K562 (cell line): ENCODE results near the gene MYCBP. TPM values are rescaled to one million over a fixed set of nuclear protein-coding genes. Genes with fewer than 3 reads are reported as not detected.

Source experiments
- EP300 ChIP-seq: IDR thresholded peaks from 2 replicates; pipeline ENCODE4 v1.6.1; 2012; ENCODE audit warnings: low read length, improper control_type of control experiment
- ETV6 ChIP-seq, 3 experiments: fragments of 150-350 bp in 1 of 3; sonication (generic) in 1 of 3; formaldehyde crosslinking in 1 of 3; IDR thresholded peaks; 2 replicates each; pipeline versions ENCODE4 v1.6.1 to v1.8.0; 2014 to 2022; ENCODE audit warnings: borderline replicate concordance in 2 of 3, low read depth in 2 of 3, antibody characterized with exemption in 1 of 3, low read length in 1 of 3, mild to moderate bottlenecking in 1 of 3, missing genetic modification reagents in 1 of 3
- GATAD2B ChIP-seq: fragments of 450-650 bp; IDR thresholded peaks from 2 replicates; pipeline ENCODE4 v1.6.1; 2017; ENCODE audit warnings: mild to moderate bottlenecking, borderline replicate concordance
- HDGF ChIP-seq: fragments of 450-650 bp; IDR thresholded peaks from 2 replicates; pipeline ENCODE4 v1.6.1; 2016
- HIVEP1 ChIP-seq: fragments of 250-450 bp; sonication (Bioruptor Pico); IDR thresholded peaks from 2 replicates; pipeline ENCODE4 v1.4.0; 2020; ENCODE audit warnings: mild to moderate bottlenecking
- ILK ChIP-seq: fragments of 450-650 bp; IDR thresholded peaks from 2 replicates; pipeline ENCODE4 v1.6.1; 2016; ENCODE audit warnings: missing genetic modification characterization, low read depth, mild to moderate bottlenecking, missing compliant biosample characterization, moderate library complexity, borderline replicate concordance
- KLF6 ChIP-seq: fragments of 250-450 bp; sonication (Bioruptor Pico); IDR thresholded peaks from 2 replicates; pipeline ENCODE4 v1.4.0; 2020; ENCODE audit warnings: mild to moderate bottlenecking, moderate library complexity, borderline replicate concordance
- OTX1 ChIP-seq: fragments of 450-650 bp; formaldehyde crosslinking; IDR thresholded peaks from 2 replicates; pipeline ENCODE4 v1.4.0; 2022; ENCODE audit warnings: mild to moderate bottlenecking
- PKNOX1 ChIP-seq: fragments of 450-650 bp; IDR thresholded peaks from 2 replicates; pipeline ENCODE4 v1.6.1; 2016
- SMAD4 ChIP-seq: fragments of 250-450 bp; sonication (Bioruptor Pico); conservative IDR thresholded peaks from 2 replicates; pipeline ENCODE4 v1.8.0; 2021; ENCODE audit warnings: inconsistent platforms, mild to moderate bottlenecking, moderate library complexity
- ZBTB17 ChIP-seq: fragments of 450-650 bp; formaldehyde crosslinking; IDR thresholded peaks from 2 replicates; pipeline ENCODE4 v1.4.0; 2020; ENCODE audit warnings: mild to moderate bottlenecking
- ZNF511 ChIP-seq: sonication (generic); formaldehyde crosslinking; IDR thresholded peaks from 2 replicates; pipeline ENCODE4 v1.8.0; 2022; ENCODE audit warnings: mild to moderate bottlenecking, missing genetic modification reagents
- ZNF717 ChIP-seq: fragments of 250-450 bp; sonication (Bioruptor Pico); IDR thresholded peaks from 2 replicates; pipeline ENCODE4 v1.5.0; 2021
- polyA plus RNA-seq, 8 experiments: library from polyadenylated mRNA; depleted of rRNA in 4 of 8; stranded (reverse) in 5 of 8; unstranded in 3 of 8; fragments of >200 nt; fragmentation: Nextera tagmentation in 2 of 8; fragmentation: Illumina TruSeq in 1 of 8; extraction: Ambion mirVana in 2 of 8; extraction: Trizol in 1 of 8; gene quantifications; 2 replicates each; pipeline versions ENCODE4 v1.2.1 to v1.2.3, GENCODE V29; 2011 to 2014; ENCODE audit warnings: inconsistent platforms in 1 of 8, missing spikeins in 1 of 8
- total RNA-seq, 7 experiments: library from RNA; depleted of rRNA in 6 of 7; stranded (reverse); fragments of >200 nt in 6 of 7; fragmentation: Illumina TruSeq in 2 of 7; extraction: Trizol in 2 of 7; gene quantifications; 2 replicates each; pipeline versions ENCODE4 v1.2.1 to v1.2.3, GENCODE V29; 2011 to 2021; ENCODE audit warnings: low replicate concordance in 1 of 7
- TF ChIP-seq, protein P1 (sequence below), 2 experiments: IDR thresholded peaks in 1 of 2; conservative IDR thresholded peaks in 1 of 2; 2 replicates each; pipeline ENCODE4 v1.6.1; 2016; ENCODE audit warnings: low read depth in 2 of 2, mild to moderate bottlenecking in 1 of 2, missing compliant biosample characterization in 1 of 2, missing genetic modification characterization in 1 of 2, moderate library complexity in 1 of 2
- TF ChIP-seq, protein P2 (sequence below): fragments of 250-450 bp; sonication (Bioruptor Pico); IDR thresholded peaks from 2 replicates; pipeline ENCODE4 v1.5.1; 2021; ENCODE audit warnings: mild to moderate bottlenecking
- TF ChIP-seq, protein P3 (sequence below): fragments of 250-450 bp; sonication (Bioruptor Pico); IDR thresholded peaks from 2 replicates; pipeline ENCODE4 v1.8.0; 2021; ENCODE audit warnings: moderate library complexity, mild to moderate bottlenecking, inconsistent platforms
- TF ChIP-seq, protein P4 (sequence below): fragments of 200-400 bp; formaldehyde crosslinking; IDR thresholded peaks from 2 replicates; pipeline ENCODE4 v1.6.1; 2017; ENCODE audit warnings: mild to moderate bottlenecking, low read depth, low read length, moderate library complexity

The MYCBP gene
- total and polyA plus RNA-seq, 9 of the 15 experiments (the other 6 are each of a cell fraction or from before 2014, with no cell fraction given) = 32.3 to 253 (median 72.9) TPM

- TF ChIP-seq, protein P1, sequence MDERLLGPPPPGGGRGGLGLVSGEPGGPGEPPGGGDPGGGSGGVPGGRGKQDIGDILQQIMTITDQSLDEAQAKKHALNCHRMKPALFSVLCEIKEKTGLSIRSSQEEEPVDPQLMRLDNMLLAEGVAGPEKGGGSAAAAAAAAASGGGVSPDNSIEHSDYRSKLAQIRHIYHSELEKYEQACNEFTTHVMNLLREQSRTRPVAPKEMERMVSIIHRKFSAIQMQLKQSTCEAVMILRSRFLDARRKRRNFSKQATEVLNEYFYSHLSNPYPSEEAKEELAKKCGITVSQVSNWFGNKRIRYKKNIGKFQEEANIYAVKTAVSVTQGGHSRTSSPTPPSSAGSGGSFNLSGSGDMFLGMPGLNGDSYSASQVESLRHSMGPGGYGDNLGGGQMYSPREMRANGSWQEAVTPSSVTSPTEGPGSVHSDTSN (CRISPR knock-in tag; IDR thresholded peaks at IDR 0.05; ENCODE audit: low read depth) = peak; percentile 88
- TF ChIP-seq, protein P1 (tag; conservative IDR thresholded peaks at IDR 0.05; ENCODE audit: low read depth) = peak; percentile 95
- TF ChIP-seq HDGF (0 out of 2 replicates have a peak, but pooled peaks have one; percentile 52), SMAD4 (CRISPR knock-in tag) (peak; percentile 94), ZNF717 (CRISPR knock-in tag) (no peak), GATAD2B (peak; percentile 21; the same call in 1 of the 2 replicates), ZNF511 (no peak), OTX1 (CRISPR knock-in tag) (peak; percentile 68; the same call in 1 of the 2 replicates), ZBTB17 (CRISPR knock-in tag) (peak; percentile 61), KLF6 (CRISPR knock-in tag) (peak; percentile 96; the same call in 1 of the 2 replicates), ETV6 (IDR thresholded peaks at IDR 0.05; ENCODE audit: borderline replicate concordance in 1 of 2, low read depth in 2 of 2, low read length in 1 of 2) (no peak), ETV6 (CRISPR knock-in tag; IDR thresholded peaks at IDR 0.05; ENCODE audit: borderline replicate concordance) (peak; percentile 84; the same call in 1 of the 2 replicates), EP300 (peak; percentile 65; the same call in 1 of the 2 replicates), HIVEP1 (CRISPR knock-in tag) (peak; percentile 39; the same call in 1 of the 2 replicates), ILK (tag) (no peak), PKNOX1 (peak; percentile 99)
- TF ChIP-seq, protein P2, sequence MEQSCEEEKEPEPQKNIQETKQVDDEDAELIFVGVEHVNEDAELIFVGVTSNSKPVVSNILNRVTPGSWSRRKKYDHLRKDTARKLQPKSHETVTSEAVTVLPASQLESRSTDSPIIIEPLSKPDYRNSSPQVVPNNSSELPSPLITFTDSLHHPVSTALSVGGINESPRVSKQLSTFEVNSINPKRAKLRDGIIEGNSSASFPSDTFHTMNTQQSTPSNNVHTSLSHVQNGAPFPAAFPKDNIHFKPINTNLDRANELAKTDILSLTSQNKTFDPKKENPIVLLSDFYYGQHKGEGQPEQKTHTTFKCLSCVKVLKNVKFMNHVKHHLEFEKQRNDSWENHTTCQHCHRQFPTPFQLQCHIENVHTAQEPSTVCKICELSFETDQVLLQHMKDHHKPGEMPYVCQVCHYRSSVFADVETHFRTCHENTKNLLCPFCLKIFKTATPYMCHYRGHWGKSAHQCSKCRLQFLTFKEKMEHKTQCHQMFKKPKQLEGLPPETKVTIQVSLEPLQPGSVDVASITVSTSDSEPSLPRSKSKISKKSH = no peak
- TF ChIP-seq, protein P3, sequence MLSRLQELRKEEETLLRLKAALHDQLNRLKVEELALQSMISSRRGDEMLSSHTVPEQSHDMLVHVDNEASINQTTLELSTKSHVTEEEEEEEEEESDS (CRISPR knock-in tag) = no peak
- TF ChIP-seq, protein P4, sequence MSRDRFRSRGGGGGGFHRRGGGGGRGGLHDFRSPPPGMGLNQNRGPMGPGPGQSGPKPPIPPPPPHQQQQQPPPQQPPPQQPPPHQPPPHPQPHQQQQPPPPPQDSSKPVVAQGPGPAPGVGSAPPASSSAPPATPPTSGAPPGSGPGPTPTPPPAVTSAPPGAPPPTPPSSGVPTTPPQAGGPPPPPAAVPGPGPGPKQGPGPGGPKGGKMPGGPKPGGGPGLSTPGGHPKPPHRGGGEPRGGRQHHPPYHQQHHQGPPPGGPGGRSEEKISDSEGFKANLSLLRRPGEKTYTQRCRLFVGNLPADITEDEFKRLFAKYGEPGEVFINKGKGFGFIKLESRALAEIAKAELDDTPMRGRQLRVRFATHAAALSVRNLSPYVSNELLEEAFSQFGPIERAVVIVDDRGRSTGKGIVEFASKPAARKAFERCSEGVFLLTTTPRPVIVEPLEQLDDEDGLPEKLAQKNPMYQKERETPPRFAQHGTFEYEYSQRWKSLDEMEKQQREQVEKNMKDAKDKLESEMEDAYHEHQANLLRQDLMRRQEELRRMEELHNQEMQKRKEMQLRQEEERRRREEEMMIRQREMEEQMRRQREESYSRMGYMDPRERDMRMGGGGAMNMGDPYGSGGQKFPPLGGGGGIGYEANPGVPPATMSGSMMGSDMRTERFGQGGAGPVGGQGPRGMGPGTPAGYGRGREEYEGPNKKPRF = no peak
Measured at GRCh38 chr1:38859561-38860453, 13.3 kb downstream of the MYCBP start, which contains the start of gene RRAGC (continued).
